ENCODE data around the gene COL1A2. TPM values are rescaled to one million over a fixed set of nuclear protein-coding genes. Genes with fewer than 3 reads are reported as not detected.

The COL1A2 gene
- total RNA-seq, 1 donor from 2014 or later: 46.9 TPM

- DNase-seq (ENCODE audit: low read depth) (no peak), FAIRE-seq (no peak)
- TF ChIP-seq CTCF (IDR thresholded peaks at IDR 0.05; ENCODE audit: insufficient read depth, low read length, severe bottlenecking): no peak
Observed at GRCh38 chr7:94354953-94355352, 39.7 kb upstream of the COL1A2 start.

GRCh38 chr7:94355454-94355853, 39.2 kb upstream of the COL1A2 start:
- TF ChIP-seq CTCF (IDR thresholded peaks at IDR 0.05; ENCODE audit: insufficient read depth, low read length, severe bottlenecking): no peak
- no peaks in the 10 kb centered on the region for H3K36me3 ChIP-seq (ENCODE audit: control insufficient read depth, insufficient read depth, low read length)
- FAIRE-seq (no peak), DNase-seq (ENCODE audit: low read depth) (no peak)
- H3K4me3 ChIP-seq (ENCODE audit: low read depth, low read length): no peak overlapping the region
- no peaks in the 10 kb centered on the region for H3K27me3 ChIP-seq (ENCODE audit: control insufficient read depth, insufficient read depth, low read length)

More at GRCh38 chr7:94354953-94355352, 39.7 kb upstream of the COL1A2 start:
- Histone ChIP-seq H3K27me3 (ENCODE audit: control insufficient read depth, insufficient read depth, low read length) (no peaks in the 10 kb centered on the region), H3K4me3 (ENCODE audit: low read depth, low read length) (no peak overlapping the region), H3K36me3 (ENCODE audit: control insufficient read depth, insufficient read depth, low read length) (no peaks in the 10 kb centered on the region)

- no peak for TF ChIP-seq CTCF (IDR thresholded peaks at IDR 0.05; ENCODE audit: insufficient read depth, low read length, severe bottlenecking)
- DNase-seq (ENCODE audit: low read depth) (no peak), FAIRE-seq (no peak)
- H3K36me3 ChIP-seq (ENCODE audit: control insufficient read depth, insufficient read depth, low read length): no peaks in the 10 kb centered on the region
- H3K4me3 ChIP-seq (ENCODE audit: low read depth, low read length): no peak overlapping the region
- H3K27me3 ChIP-seq (ENCODE audit: control insufficient read depth, insufficient read depth, low read length): no peaks in the 10 kb centered on the region
Observed at GRCh38 chr7:94357076-94357475, 37.6 kb upstream of the COL1A2 start.

GRCh38 chr7:94360926-94361325, 33.8 kb upstream of the COL1A2 start:
- H3K4me3 ChIP-seq (ENCODE audit: low read depth, low read length): no peak overlapping the region
- DNase-seq (ENCODE audit: low read depth): no peak
- FAIRE-seq: no peak

GRCh38 chr7:94362276-94362675, 32.4 kb upstream of the COL1A2 start:
- DNase-seq (ENCODE audit: low read depth): no peak
- H3K36me3 ChIP-seq (ENCODE audit: control insufficient read depth, insufficient read depth, low read length): no peaks in the 10 kb centered on the region
- H3K27me3 ChIP-seq (ENCODE audit: control insufficient read depth, insufficient read depth, low read length): no peaks in the 10 kb centered on the region
- H3K4me3 ChIP-seq (ENCODE audit: low read depth, low read length): no peak overlapping the region
- no peak for FAIRE-seq
- no peak for TF ChIP-seq CTCF (IDR thresholded peaks at IDR 0.05; ENCODE audit: insufficient read depth, low read length, severe bottlenecking)

More at GRCh38 chr7:94360926-94361325, 33.8 kb upstream of the COL1A2 start:
- no peak for TF ChIP-seq CTCF (IDR thresholded peaks at IDR 0.05; ENCODE audit: insufficient read depth, low read length, severe bottlenecking)
- no peaks in the 10 kb centered on the region for H3K36me3 ChIP-seq (ENCODE audit: control insufficient read depth, insufficient read depth, low read length)
- H3K27me3 ChIP-seq (ENCODE audit: control insufficient read depth, insufficient read depth, low read length): no peaks in the 10 kb centered on the region

GRCh38 chr7:94364816-94365215, 29.9 kb upstream of the COL1A2 start:
- DNase-seq (ENCODE audit: low read depth): no peak
- no peak overlapping the region for H3K4me3 ChIP-seq (ENCODE audit: low read depth, low read length)
- TF ChIP-seq CTCF (IDR thresholded peaks at IDR 0.05; ENCODE audit: insufficient read depth, low read length, severe bottlenecking): no peak
- H3K36me3 ChIP-seq (ENCODE audit: control insufficient read depth, insufficient read depth, low read length): no peaks in the 10 kb centered on the region
- H3K27me3 ChIP-seq (ENCODE audit: control insufficient read depth, insufficient read depth, low read length): no peaks in the 10 kb centered on the region
- no peak for FAIRE-seq
